SK-N-SH (cell line): ENCODE results near the gene ELF3. TPM values are rescaled to one million over a fixed set of nuclear protein-coding genes. Genes with fewer than 3 reads are reported as not detected.

Experiments
- CTCF ChIA-PET: fragments of 300-600, 350-600 bp; formaldehyde crosslinking; extraction: SDS; loops from one replicate; lab custom pipeline; 2021; lab: Yijun Ruan, JAX
- POLR2A ChIA-PET: fragments of 350-600 bp; sonication (Branson Sonifier 250); formaldehyde crosslinking; extraction: SDS; loops from one replicate; lab custom pipeline; 2020; ENCODE audit warnings: antibody characterized with exemption, inconsistent platforms; lab: Yijun Ruan, JAX
- DNase-seq: peaks from one replicate; pipeline ENCODE4 v3.0.0; 2012
- H2AFZ ChIP-seq: fragments of 200-600 bp; sonication (generic); 2 replicates; pipeline ENCODE4 v1.8.1; 2016; ENCODE audit warnings: antibody characterized with exemption, mild to moderate bottlenecking, low read depth
- H3F3A ChIP-seq: fragments of 200-600 bp; sonication (generic); replicated peaks from 2 replicates; pipeline ENCODE3; 2016; ENCODE audit warnings: antibody characterized with exemption, mild to moderate bottlenecking; ENCODE audit not compliant: insufficient read depth
- H3K27ac ChIP-seq, 2 experiments: fragments of 200-500 bp in 1 of 2; fragments of 200-600 bp in 1 of 2; sonication (Bioruptor generic) in 1 of 2; sonication (generic), shearing (Covaris generic) in 1 of 2; 2 replicates each; pipeline versions ENCODE4 v1.5.1 to v1.6.1; 2014 to 2016; ENCODE audit warnings: low read depth in 2 of 2, inconsistent platforms in 1 of 2, low read length in 1 of 2, mild to moderate bottlenecking in 1 of 2, mixed read lengths in 1 of 2
- H3K27me3 ChIP-seq: fragments of 200-600 bp; sonication (generic), shearing (Covaris generic); 2 replicates; pipeline ENCODE4 v1.6.1; 2016; ENCODE audit warnings: mixed run types; ENCODE audit not compliant: insufficient read depth
- H3K36me3 ChIP-seq, 2 experiments: fragments of 200-500 bp in 1 of 2; fragments of 200-600 bp in 1 of 2; sonication (Bioruptor generic) in 1 of 2; sonication (generic) in 1 of 2; replicated peaks in 1 of 2; 2 replicates each; pipeline versions ENCODE3 to v1.5.1; 2014 to 2016; ENCODE audit warnings: low read length in 1 of 2, mild to moderate bottlenecking in 1 of 2; ENCODE audit not compliant: insufficient read depth in 2 of 2, control insufficient read depth in 1 of 2
- H3K4me1 ChIP-seq, 2 experiments: fragments of 200-500 bp in 1 of 2; fragments of 200-600 bp in 1 of 2; sonication (Bioruptor generic) in 1 of 2; sonication (generic), shearing (Covaris generic) in 1 of 2; 2 replicates each; pipeline versions ENCODE4 v1.5.1 to v1.6.1; 2014 to 2016; ENCODE audit warnings: low read depth in 1 of 2, low read length in 1 of 2, mixed run types in 1 of 2; ENCODE audit not compliant: insufficient read depth in 2 of 2, control insufficient read depth in 1 of 2
- H3K4me2 ChIP-seq: fragments of 200-600 bp; sonication (generic), shearing (Covaris generic); 2 replicates; pipeline ENCODE4 v1.6.1; 2017; ENCODE audit warnings: mixed run types
- H3K4me3 ChIP-seq, 2 experiments: fragments of 200-500 bp in 1 of 2; fragments of 200-600 bp in 1 of 2; sonication (Bioruptor generic) in 1 of 2; sonication (generic), shearing (Covaris generic) in 1 of 2; 2 replicates each; pipeline versions ENCODE4 v1.5.1 to v1.8.1; 2014 to 2016; ENCODE audit warnings: low read depth in 2 of 2, inconsistent platforms in 1 of 2, low read length in 1 of 2, mild to moderate bottlenecking in 1 of 2, mixed read lengths in 1 of 2, moderate library complexity in 1 of 2
- H3K79me2 ChIP-seq: fragments of 200-600 bp; sonication (generic); 2 replicates; pipeline ENCODE4 v1.8.1; 2017; ENCODE audit warnings: mild to moderate bottlenecking; ENCODE audit not compliant: insufficient read depth
- H3K9ac ChIP-seq: fragments of 200-600 bp; sonication (generic); 2 replicates; pipeline ENCODE4 v1.6.1; 2017; ENCODE audit warnings: mixed run types
- H3K9me2 ChIP-seq: fragments of 200-600 bp; sonication (generic); 2 replicates; pipeline ENCODE4 v1.6.1; 2017; ENCODE audit warnings: mixed run types
- H3K9me3 ChIP-seq: fragments of 200-600 bp; sonication (generic); 2 replicates; pipeline ENCODE4 v1.6.1; 2017; ENCODE audit warnings: mixed run types, mild to moderate bottlenecking, moderate library complexity
- H4K20me1 ChIP-seq: fragments of 200-600 bp; sonication (generic); 2 replicates; pipeline ENCODE4 v1.6.1; 2017; ENCODE audit warnings: mild to moderate bottlenecking, mixed run types; ENCODE audit not compliant: insufficient read depth
- CHD2 ChIP-seq: fragments of 150-350 bp; IDR thresholded peaks from 2 replicates; pipeline ENCODE4 v1.6.1; 2018; ENCODE audit warnings: low read length; ENCODE audit not compliant: partially characterized antibody
- FOSL2 ChIP-seq: IDR thresholded peaks from 2 replicates; pipeline ENCODE4 v1.4.0; 2012; ENCODE audit warnings: low read depth, mild to moderate bottlenecking, moderate library complexity, borderline replicate concordance
- GABPA ChIP-seq: IDR thresholded peaks from 2 replicates; pipeline ENCODE4 v1.4.0; 2012; ENCODE audit warnings: low read depth, mild to moderate bottlenecking
- IRF3 ChIP-seq: fragments of 150-350 bp; IDR thresholded peaks from 2 replicates; pipeline ENCODE4 v1.6.1; 2016; ENCODE audit warnings: mild to moderate bottlenecking, low read depth, low read length
- JUND ChIP-seq: IDR thresholded peaks from 2 replicates; pipeline ENCODE4 v1.4.0; 2012
- NRF1 ChIP-seq: IDR thresholded peaks from 2 replicates; pipeline ENCODE4 v1.6.1; 2012; ENCODE audit warnings: low read depth, mild to moderate bottlenecking, low read length
- RAD21 ChIP-seq: IDR thresholded peaks from 2 replicates; pipeline ENCODE4 v1.6.1; 2012; ENCODE audit warnings: mild to moderate bottlenecking, low read length
- REST ChIP-seq: IDR thresholded peaks from 2 replicates; pipeline ENCODE4 v1.6.1; 2012; ENCODE audit warnings: mild to moderate bottlenecking, low read depth, low read length, moderate library complexity
- RXRA ChIP-seq: IDR thresholded peaks from 2 replicates; pipeline ENCODE4 v1.4.0; 2012; ENCODE audit warnings: low read depth, mild to moderate bottlenecking, borderline replicate concordance
- SIN3A ChIP-seq: IDR thresholded peaks from 2 replicates; pipeline ENCODE4 v1.6.1; 2012; ENCODE audit warnings: low read depth, mild to moderate bottlenecking, low read length, moderate library complexity, borderline replicate concordance
- TCF12 ChIP-seq: IDR thresholded peaks from 2 replicates; pipeline ENCODE4 v1.4.0; 2012
- TEAD4 ChIP-seq: IDR thresholded peaks from 2 replicates; pipeline ENCODE4 v1.4.0; 2012; ENCODE audit warnings: mild to moderate bottlenecking, borderline replicate concordance; ENCODE audit not compliant: insufficient read depth
- ZBTB33 ChIP-seq: IDR thresholded peaks from 2 replicates; pipeline ENCODE4 v1.4.0; 2012; ENCODE audit warnings: low read depth, borderline replicate concordance
- WGBS: methylation state at CpG from one replicate; pipeline ENCODE4 v1.1.6; 2017; ENCODE audit warnings: low lambda C conversion rate; 5-methylcytosine and 5-hydroxymethylcytosine counted together
- polyA plus RNA-seq, 3 experiments: library from polyadenylated mRNA; depleted of rRNA; stranded (reverse); fragments of >200 nt; gene quantifications; 2 replicates each; pipeline ENCODE4 v1.2.3, GENCODE V29; 2012
- TF ChIP-seq, protein P1 (sequence below): fragments of 200-600 bp; sonication (generic); IDR thresholded peaks from 2 replicates; pipeline ENCODE4 v1.6.1; 2017; ENCODE audit warnings: antibody characterized with exemption, mild to moderate bottlenecking, moderate library complexity
- TF ChIP-seq, protein P2 (sequence below): IDR thresholded peaks from 2 replicates; pipeline ENCODE4 v1.4.0; 2012; ENCODE audit warnings: low read depth

ELF3 gene
- polyA plus RNA-seq, 1 of the 3 experiments (the other 2 are of a cell fraction), result 0.10 TPM

GRCh38 chr1:201989354-201990128 is 20.8 kb upstream of the ELF3 start:
- H3K4me3 ChIP-seq, result no peak overlapping the region
- TF ChIP-seq, protein P1, sequence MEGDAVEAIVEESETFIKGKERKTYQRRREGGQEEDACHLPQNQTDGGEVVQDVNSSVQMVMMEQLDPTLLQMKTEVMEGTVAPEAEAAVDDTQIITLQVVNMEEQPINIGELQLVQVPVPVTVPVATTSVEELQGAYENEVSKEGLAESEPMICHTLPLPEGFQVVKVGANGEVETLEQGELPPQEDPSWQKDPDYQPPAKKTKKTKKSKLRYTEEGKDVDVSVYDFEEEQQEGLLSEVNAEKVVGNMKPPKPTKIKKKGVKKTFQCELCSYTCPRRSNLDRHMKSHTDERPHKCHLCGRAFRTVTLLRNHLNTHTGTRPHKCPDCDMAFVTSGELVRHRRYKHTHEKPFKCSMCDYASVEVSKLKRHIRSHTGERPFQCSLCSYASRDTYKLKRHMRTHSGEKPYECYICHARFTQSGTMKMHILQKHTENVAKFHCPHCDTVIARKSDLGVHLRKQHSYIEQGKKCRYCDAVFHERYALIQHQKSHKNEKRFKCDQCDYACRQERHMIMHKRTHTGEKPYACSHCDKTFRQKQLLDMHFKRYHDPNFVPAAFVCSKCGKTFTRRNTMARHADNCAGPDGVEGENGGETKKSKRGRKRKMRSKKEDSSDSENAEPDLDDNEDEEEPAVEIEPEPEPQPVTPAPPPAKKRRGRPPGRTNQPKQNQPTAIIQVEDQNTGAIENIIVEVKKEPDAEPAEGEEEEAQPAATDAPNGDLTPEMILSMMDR, result no peak
- no peak for TF ChIP-seq RAD21
- TF ChIP-seq TEAD4, result no peak
- TF ChIP-seq JUND, result no peak
- no peak for TF ChIP-seq REST
- no peak for TF ChIP-seq GABPA
- no peak for TF ChIP-seq CHD2
- TF ChIP-seq IRF3, result no peak
- TF ChIP-seq, protein P2, sequence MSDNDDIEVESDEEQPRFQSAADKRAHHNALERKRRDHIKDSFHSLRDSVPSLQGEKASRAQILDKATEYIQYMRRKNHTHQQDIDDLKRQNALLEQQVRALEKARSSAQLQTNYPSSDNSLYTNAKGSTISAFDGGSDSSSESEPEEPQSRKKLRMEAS, result no peak
- no peak for TF ChIP-seq FOSL2
- TF ChIP-seq RXRA, result no peak
- no peak for TF ChIP-seq ZBTB33
- no peak for TF ChIP-seq SIN3A
- no peak for TF ChIP-seq NRF1
- no peak for TF ChIP-seq TCF12
- TF ChIP-seq, all 33 proteins: peak for 0
- Histone ChIP-seq H3K9me2 (no peaks in the 10 kb centered on the region), H4K20me1 (peaks cover 18% of the 10 kb centered on the region), H3K36me3 (peaks cover 37 to 39% of the 10 kb centered on the region in 2 experiments), H3K9ac (no peak overlapping the region), H3K27me3 (no peaks in the 10 kb centered on the region), H3K4me2 (no peak overlapping the region), H3K9me3 (no peaks in the 10 kb centered on the region), H3F3A (peaks cover 7% of the 10 kb centered on the region), H3K79me2 (peaks cover 41% of the 10 kb centered on the region), H3K4me1 (peaks cover 0 to 7% of the 10 kb centered on the region in 2 experiments; a peak in 1 of 4 replicates), H2AFZ (no peak overlapping the region), H3K27ac (no peak overlapping the region)
- POLR2A ChIA-PET, result no interaction called here
- over 99% methylated on average over 10 of the region's 10 CpGs for WGBS
- CTCF ChIA-PET, result interaction anchor here (0.9 to 9.6 kb wide), 7 partner anchors 10 to 146 kb away, joined by 3 to 58 read pairs (median 5); partner anchors contain the start of genes ELF3 and GPR37L1
- no peak for DNase-seq
